Left lung (tissue), 10 donors: ENCODE data around the gene CEBPB. TPM values are rescaled to one million over a fixed set of nuclear protein-coding genes. Genes with fewer than 3 reads are reported as not detected.

Experiments used
- ATAC-seq: fragments of 200-7000 bp; cut with Tn5 transposase; one replicate; pipeline ENCODE4 v1.9.1; 2020; ENCODE audit warnings: moderate library complexity
- DNase-seq, 4 donors: peaks; one replicate each; pipeline ENCODE4 v3.0.0-alpha.2; 2013 to 2020
- H3K27ac ChIP-seq, 2 donors: fragments of 200-600 bp; sonication (generic) in 1 of 2; one replicate each; pipeline versions ENCODE4 v1.5.0 to v1.8.0; 2020 to 2021
- H3K27me3 ChIP-seq, 2 donors: fragments of 200-600 bp; sonication (generic) in 1 of 2; one replicate each; pipeline versions ENCODE4 v1.5.0 to v1.8.0; 2020 to 2021
- H3K36me3 ChIP-seq, 2 donors: fragments of 200-600 bp; sonication (generic) in 1 of 2; one replicate each; pipeline versions ENCODE4 v1.5.0 to v1.8.0; 2020 to 2021
- H3K4me1 ChIP-seq, 2 donors: fragments of 200-600 bp; one replicate each; pipeline ENCODE4 v1.8.0; 2021
- H3K4me3 ChIP-seq, 2 donors: fragments of 200-600 bp; sonication (generic) in 1 of 2; one replicate each; pipeline versions ENCODE4 v1.5.0 to v1.8.0; 2020 to 2021; ENCODE audit warnings: mild to moderate bottlenecking in 1 of 2
- H3K9me3 ChIP-seq, 2 donors: fragments of 200-600 bp; sonication (generic) in 1 of 2; one replicate each; pipeline versions ENCODE4 v1.5.0 to v1.8.0; 2020 to 2021
- intact Hi-C, 2 donors: fragments of 100-400 bp; cut with DNase I; formaldehyde crosslinking; loops; one replicate each; pipeline versions ENCODE4 v1.11.2 to v1.14.2; 2022
- polyA plus RNA-seq, 6 donors: library from polyadenylated mRNA; unstranded; fragments of 120-200 nt; gene quantifications; one replicate each; pipeline ENCODE4 v1.2.1, GENCODE V29; 2013; ENCODE audit not compliant: insufficient read length in 6 of 6
- total RNA-seq, 2 donors: library from RNA; stranded (reverse); fragmentation: NEBNext Ultra II Directional; extraction: Animal tissue kit (Norgen Biotek cat#: 25700); gene quantifications; one replicate each; pipeline ENCODE4 v1.2.1, GENCODE V29; 2021
- TF ChIP-seq, protein P1 (sequence below), 2 donors: fragments of 200-600 bp; sonication (generic) in 1 of 2; IDR thresholded peaks; one replicate each; pipeline versions ENCODE4 v1.5.0 to v1.8.0; 2021; ENCODE audit warnings: antibody characterized with exemption in 2 of 2
- donor health status: DM: no; HTN: yes; CAD: no.
- donor health status: DM: no; HTN: no; CAD: no.

Gene CEBPB
- total and polyA plus RNA-seq, 8 donors, result 23.0 to 266 (median 45.5) TPM

DNA sequence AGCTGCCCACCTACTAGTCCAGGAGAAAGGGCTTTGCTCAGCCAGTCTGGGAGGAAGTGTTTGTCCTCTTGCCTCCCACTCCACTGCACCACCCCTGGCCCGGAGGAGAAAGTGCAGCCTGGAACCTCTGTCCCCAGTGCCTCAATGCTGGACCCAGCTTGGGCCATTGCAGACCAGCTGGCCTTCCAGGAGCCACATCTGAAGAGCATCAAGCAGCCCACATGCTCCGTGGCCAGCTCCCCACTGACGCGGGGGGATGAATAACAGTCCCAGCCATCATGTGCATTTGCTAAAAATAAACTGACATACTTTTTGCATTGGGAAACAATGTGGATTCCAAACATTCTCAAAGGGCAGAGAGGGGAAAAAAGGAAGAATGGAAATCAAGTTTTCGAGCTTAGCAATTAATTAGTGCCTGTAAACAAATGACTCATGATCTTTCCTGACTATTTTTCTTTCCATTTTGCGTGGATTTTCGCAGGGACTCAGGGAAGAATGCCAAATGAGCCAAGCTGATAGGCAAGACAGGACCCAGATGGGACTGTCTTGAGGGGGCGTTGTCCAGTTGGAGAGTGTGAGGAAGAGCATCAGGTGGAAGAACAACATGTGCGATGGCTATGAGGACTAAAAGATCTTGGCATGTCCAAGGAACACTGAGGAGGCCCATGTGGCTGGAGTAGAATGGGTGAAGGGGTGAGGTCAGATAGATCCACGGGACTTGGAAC lies 34.1 kb downstream of the CEBPB start:
- Histone ChIP-seq H3K9me3 (peaks cover 0 to under 1% of the 10 kb centered on the region in 2 donors), H3K27ac (peak overlapping the region; percentile 57 to 58), H3K36me3 (no peaks in the 10 kb centered on the region), H3K4me1 (peaks cover 8 to 96% of the 10 kb centered on the region in 2 donors), H3K27me3 (no peaks in the 10 kb centered on the region), H3K4me3 (no peak overlapping the region)
- intact Hi-C loops, result no loop called here
- TF ChIP-seq, protein P1, sequence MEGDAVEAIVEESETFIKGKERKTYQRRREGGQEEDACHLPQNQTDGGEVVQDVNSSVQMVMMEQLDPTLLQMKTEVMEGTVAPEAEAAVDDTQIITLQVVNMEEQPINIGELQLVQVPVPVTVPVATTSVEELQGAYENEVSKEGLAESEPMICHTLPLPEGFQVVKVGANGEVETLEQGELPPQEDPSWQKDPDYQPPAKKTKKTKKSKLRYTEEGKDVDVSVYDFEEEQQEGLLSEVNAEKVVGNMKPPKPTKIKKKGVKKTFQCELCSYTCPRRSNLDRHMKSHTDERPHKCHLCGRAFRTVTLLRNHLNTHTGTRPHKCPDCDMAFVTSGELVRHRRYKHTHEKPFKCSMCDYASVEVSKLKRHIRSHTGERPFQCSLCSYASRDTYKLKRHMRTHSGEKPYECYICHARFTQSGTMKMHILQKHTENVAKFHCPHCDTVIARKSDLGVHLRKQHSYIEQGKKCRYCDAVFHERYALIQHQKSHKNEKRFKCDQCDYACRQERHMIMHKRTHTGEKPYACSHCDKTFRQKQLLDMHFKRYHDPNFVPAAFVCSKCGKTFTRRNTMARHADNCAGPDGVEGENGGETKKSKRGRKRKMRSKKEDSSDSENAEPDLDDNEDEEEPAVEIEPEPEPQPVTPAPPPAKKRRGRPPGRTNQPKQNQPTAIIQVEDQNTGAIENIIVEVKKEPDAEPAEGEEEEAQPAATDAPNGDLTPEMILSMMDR (IDR thresholded peaks at IDR 0.05), result peak in 1 of 2 donors; percentile 29
- ATAC-seq (peak; percentile 60), DNase-seq (peak in 3 of 4 donors; percentile 49 to 81 (median 70))

DNA sequence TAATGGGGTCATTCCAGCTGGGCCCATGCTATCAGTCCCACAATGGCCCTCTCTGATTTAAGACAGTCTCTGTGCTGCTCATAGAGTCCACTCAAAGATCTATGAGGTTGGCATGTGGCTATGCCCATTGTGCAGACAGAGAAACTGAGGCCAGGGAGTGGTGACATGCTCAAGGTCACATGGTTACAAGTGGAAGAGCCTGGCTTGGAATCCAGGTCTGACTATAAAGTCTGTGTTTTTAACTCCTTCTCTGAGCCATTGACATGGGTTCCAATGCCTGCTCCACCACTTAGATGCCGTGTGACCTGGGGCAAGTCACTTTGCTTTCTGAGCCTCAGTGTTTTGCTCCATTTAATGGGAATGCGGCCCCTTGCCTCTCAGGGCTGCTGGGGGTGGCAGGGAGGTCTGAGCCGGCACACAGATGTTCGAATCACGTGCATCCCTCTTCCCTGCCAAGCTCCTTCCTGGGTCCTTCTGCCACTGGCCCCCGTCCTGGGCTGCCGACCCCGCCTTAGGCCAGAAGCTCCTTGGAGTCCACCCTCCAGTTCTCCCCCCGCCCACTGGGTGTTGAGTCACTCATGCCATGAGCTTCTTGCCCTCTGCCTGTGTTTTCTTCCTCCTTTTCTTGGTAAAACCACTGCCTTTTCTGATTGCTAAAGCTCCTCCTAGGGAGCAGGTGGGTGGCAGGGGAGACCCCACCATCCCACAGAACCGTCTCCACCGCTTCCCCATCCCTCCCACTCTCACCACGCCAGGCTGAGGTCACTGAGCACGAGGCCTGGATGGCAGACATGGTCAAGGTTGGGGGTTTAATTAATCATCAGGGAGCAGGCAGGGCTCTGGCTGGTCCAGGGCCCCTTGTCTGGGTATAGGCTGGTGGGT lies 35.7 kb downstream of the CEBPB start:
- Histone ChIP-seq H3K9me3 (no peaks in the 10 kb centered on the region), H3K4me1 (peaks cover 5 to 85% of the 10 kb centered on the region in 2 donors), H3K27me3 (no peaks in the 10 kb centered on the region), H3K36me3 (no peaks in the 10 kb centered on the region), H3K4me3 (no peak overlapping the region), H3K27ac (peak overlapping the region; percentile 58 to 63)
- ATAC-seq (peak; percentile 23), DNase-seq (peak in 2 of 4 donors; percentile 87 to 91)
- intact Hi-C loops, result no loop called here
- TF ChIP-seq, protein P1 (IDR thresholded peaks at IDR 0.05), result no peak

DNA sequence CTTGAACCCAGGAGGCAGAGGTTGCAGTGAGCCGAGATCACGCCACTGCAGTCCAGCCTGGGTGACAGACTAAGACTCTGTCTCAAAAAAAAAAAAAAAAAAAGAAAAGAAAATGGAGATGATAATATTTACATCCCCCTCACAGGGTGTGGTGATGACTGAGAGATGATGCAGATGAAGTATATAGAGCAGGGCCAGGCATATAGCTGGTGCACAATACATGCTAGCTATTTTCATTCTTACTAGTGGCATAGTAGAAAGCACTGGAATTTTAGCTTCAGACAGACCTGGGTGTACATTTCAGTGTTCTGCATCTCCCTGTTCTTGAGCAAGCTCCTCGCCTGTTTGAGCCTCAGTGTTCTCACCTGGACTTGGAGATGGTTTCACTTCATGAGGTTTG lies 36.9 kb downstream of the CEBPB start:
- DNase-seq (no peak), ATAC-seq (no peak)
- intact Hi-C loops, result no loop called here
- Histone ChIP-seq H3K36me3 (no peaks in the 10 kb centered on the region), H3K27me3 (no peaks in the 10 kb centered on the region), H3K4me1 (peaks cover 5 to 74% of the 10 kb centered on the region in 2 donors), H3K27ac (peak overlapping the region in 1 of 2 donors; percentile 63), H3K9me3 (no peaks in the 10 kb centered on the region), H3K4me3 (no peak overlapping the region)
- TF ChIP-seq, protein P1 (IDR thresholded peaks at IDR 0.05), result no peak

DNA sequence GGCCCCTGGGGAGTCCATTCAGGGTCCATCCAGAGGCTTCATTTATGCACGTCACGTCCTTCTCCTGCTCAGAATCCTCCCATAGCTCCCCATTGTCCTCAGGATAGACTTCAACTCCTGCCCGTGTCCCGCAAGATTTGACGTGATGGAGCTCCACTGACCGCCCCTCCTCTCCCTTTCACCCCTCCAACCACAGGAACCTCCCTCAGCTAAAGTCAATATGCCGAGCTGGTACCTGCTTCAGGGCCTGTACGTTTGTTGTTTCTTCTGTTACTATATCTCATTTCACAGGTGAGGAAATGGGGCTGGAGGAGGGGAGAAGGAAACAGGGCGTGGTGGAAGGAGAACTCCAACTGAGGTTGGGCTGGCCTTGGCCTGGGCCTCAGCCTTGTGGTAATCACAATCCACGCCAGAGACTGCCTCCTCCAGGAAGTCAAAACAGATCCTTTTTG lies 38.6 kb downstream of the CEBPB start:
- H3K9me3 ChIP-seq, result no peaks in the 10 kb centered on the region
- DNase-seq (no peak), ATAC-seq (no peak)
- no peaks in the 10 kb centered on the region for H3K27me3 ChIP-seq
- no peak overlapping the region for H3K4me3 ChIP-seq
- TF ChIP-seq, protein P1 (IDR thresholded peaks at IDR 0.05), result no peak
- intact Hi-C loops, result no loop called here
- H3K27ac ChIP-seq, result peak overlapping the region in 1 of 2 donors; percentile 48
- H3K4me1 ChIP-seq, result peaks cover 5 to 58% of the 10 kb centered on the region in 2 donors
- H3K36me3 ChIP-seq, result no peaks in the 10 kb centered on the region

DNA sequence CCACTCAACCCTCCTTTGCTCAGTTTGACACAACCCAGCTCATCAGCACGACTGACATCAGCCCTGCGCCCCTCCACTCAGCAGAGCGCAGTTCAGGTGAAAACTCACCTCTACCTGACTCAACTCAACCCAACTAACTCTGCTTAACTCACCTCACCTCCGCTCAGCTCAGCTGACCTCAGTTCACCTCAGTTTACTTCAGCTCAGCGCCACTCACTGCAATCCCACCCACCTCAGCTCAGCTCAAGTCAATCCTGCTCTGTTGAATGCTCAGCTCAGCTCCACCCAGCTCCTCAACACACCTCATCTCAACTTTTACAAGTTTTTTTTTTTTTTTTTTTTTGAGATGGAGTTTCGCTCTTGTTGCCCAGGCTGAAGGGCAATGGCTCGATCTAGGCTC lies 39.6 kb downstream of the CEBPB start:
- H3K9me3 ChIP-seq, result no peaks in the 10 kb centered on the region
- H3K36me3 ChIP-seq, result no peaks in the 10 kb centered on the region
- peaks cover 0 to 52% of the 10 kb centered on the region in 2 donors for H3K4me1 ChIP-seq
- TF ChIP-seq, protein P1 (IDR thresholded peaks at IDR 0.05), result no peak
- H3K27ac ChIP-seq, result no peak overlapping the region
- ATAC-seq, result no peak
- H3K4me3 ChIP-seq, result no peak overlapping the region
- no peaks in the 10 kb centered on the region for H3K27me3 ChIP-seq
- intact Hi-C loops, result no loop called here
- no peak for DNase-seq
